Karpas-422 (cell line): Measurements from ENCODE around the gene RAPGEF5. TPM values are rescaled to one million over a fixed set of nuclear protein-coding genes. Genes with fewer than 3 reads are reported as not detected.

Experiments
- DNase-seq: peaks from one replicate; pipeline ENCODE4 v3.0.0-alpha.2; 2015
- H2AFZ ChIP-seq: fragments of 200-600 bp; sonication (generic); 2 replicates; pipeline ENCODE4 v1.6.1; 2014; ENCODE audit warnings: antibody characterized with exemption, low read length, mixed read lengths
- H3K27ac ChIP-seq: fragments of 200-600 bp; sonication (generic); 2 replicates; pipeline ENCODE4 v1.5.1; 2014; ENCODE audit warnings: mild to moderate bottlenecking, low read length, moderate library complexity
- H3K27me3 ChIP-seq: fragments of 200-600 bp; sonication (generic); 2 replicates; pipeline ENCODE4 v1.6.1; 2014; ENCODE audit warnings: low read length, mixed read lengths
- H3K36me3 ChIP-seq: fragments of 200-600 bp; sonication (generic); 2 replicates; pipeline ENCODE4 v1.6.1; 2014; ENCODE audit warnings: low read length, mixed read lengths; ENCODE audit not compliant: insufficient read depth
- H3K4me1 ChIP-seq: fragments of 200-600 bp; sonication (generic); 2 replicates; pipeline ENCODE4 v1.6.1; 2014; ENCODE audit warnings: mild to moderate bottlenecking, low read length, mixed read lengths
- H3K4me2 ChIP-seq: fragments of 200-600 bp; sonication (generic); 2 replicates; pipeline ENCODE4 v1.6.1; 2014; ENCODE audit warnings: low read length, low read depth, mild to moderate bottlenecking; ENCODE audit not compliant: poor library complexity, severe bottlenecking
- H3K4me3 ChIP-seq: fragments of 200-600 bp; sonication (generic); 2 replicates; pipeline ENCODE4 v1.5.1; 2014; ENCODE audit warnings: mild to moderate bottlenecking, antibody characterized with exemption, low read length, mixed read lengths
- H3K79me2 ChIP-seq: fragments of 200-600 bp; sonication (generic); 2 replicates; pipeline ENCODE4 v1.6.1; 2014; ENCODE audit warnings: mild to moderate bottlenecking, low read length, mixed read lengths
- H3K9ac ChIP-seq: fragments of 200-600 bp; sonication (generic); 2 replicates; pipeline ENCODE4 v1.6.0; 2014; ENCODE audit warnings: low read length
- H3K9me2 ChIP-seq: fragments of 200-600 bp; sonication (generic), shearing (Covaris generic); replicated peaks from 2 replicates; pipeline ENCODE4 v1.6.0; 2014; ENCODE audit warnings: mild to moderate bottlenecking, low read length, moderate library complexity; ENCODE audit not compliant: insufficient read depth
- H3K9me3 ChIP-seq: fragments of 300-700, 200-600 bp; sonication (generic); 2 replicates; pipeline ENCODE4 v1.6.1; 2014; ENCODE audit warnings: low read length, mixed read lengths
- H4K20me1 ChIP-seq: fragments of 200-600 bp; sonication (generic); 2 replicates; pipeline ENCODE4 v1.6.1; 2014; ENCODE audit warnings: mild to moderate bottlenecking, antibody characterized with exemption, low read length, low read depth; ENCODE audit not compliant: insufficient read depth
- total RNA-seq: library from RNA; depleted of rRNA; stranded (reverse); fragments of >200 nt; shearing (Covaris generic); gene quantifications from 2 replicates; pipeline ENCODE4 v1.2.3, GENCODE V29; 2014; ENCODE audit warnings: low replicate concordance

The RAPGEF5 gene
- total RNA-seq, 1 experiment from 2014 or later: 81.6 TPM

GRCh38 chr7:22278660-22279059 is 78.3 kb downstream of the RAPGEF5 start:
- no peak overlapping the region for H3K4me3 ChIP-seq
- peaks cover 88% of the 10 kb centered on the region for H3K79me2 ChIP-seq
- peaks cover 6% of the 10 kb centered on the region for H3K4me1 ChIP-seq
- H3K9me3 ChIP-seq: no peaks in the 10 kb centered on the region
- DNase-seq: no peak
- H3K27me3 ChIP-seq: no peaks in the 10 kb centered on the region
- no peak overlapping the region for H2AFZ ChIP-seq
- peaks cover 10% of the 10 kb centered on the region; the same call in 1 of the 2 replicates for H3K36me3 ChIP-seq
- H3K9me2 ChIP-seq: no peaks in the 10 kb centered on the region; the same call in 1 of the 2 replicates
- no peaks in the 10 kb centered on the region for H4K20me1 ChIP-seq
- no peak overlapping the region for H3K9ac ChIP-seq
- H3K27ac ChIP-seq: no peak overlapping the region
- no peak overlapping the region for H3K4me2 ChIP-seq

- Histone ChIP-seq H3K79me2 (peaks cover 79% of the 10 kb centered on the region), H3K9me2 (no peaks in the 10 kb centered on the region; the same call in 1 of the 2 replicates), H3K9ac (no peak overlapping the region), H3K27ac (no peak overlapping the region), H2AFZ (no peak overlapping the region), H4K20me1 (no peaks in the 10 kb centered on the region), H3K36me3 (peaks cover 10% of the 10 kb centered on the region; the same call in 1 of the 2 replicates), H3K4me2 (no peak overlapping the region), H3K9me3 (no peaks in the 10 kb centered on the region), H3K4me1 (no peaks in the 10 kb centered on the region), H3K4me3 (no peak overlapping the region), H3K27me3 (no peaks in the 10 kb centered on the region)
- DNase-seq: no peak
These were observed 79.6 kb downstream of the RAPGEF5 start for GRCh38 chr7:22277375-22277774.

DNA sequence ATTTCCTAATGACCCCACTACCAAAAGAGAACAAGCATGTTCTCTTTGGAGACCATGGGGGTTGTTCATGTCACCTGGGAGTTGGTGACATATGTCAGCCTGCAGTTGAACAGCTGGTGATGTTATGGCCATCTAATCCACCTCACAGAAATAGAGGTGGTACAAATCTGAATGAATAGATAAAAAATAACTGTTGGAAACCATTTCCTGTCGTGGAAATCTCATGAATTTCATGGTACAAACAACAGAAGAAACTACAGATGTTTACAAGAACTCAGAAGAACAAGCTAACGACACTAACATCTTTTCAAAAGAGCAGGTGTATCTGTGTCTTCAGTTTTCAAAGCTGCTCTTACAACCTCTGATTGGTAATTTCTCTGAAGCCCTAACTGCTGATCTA is 81.3 kb downstream of the RAPGEF5 start:
- Histone ChIP-seq H3K4me2 (no peak overlapping the region), H3K79me2 (peaks cover 71% of the 10 kb centered on the region), H3K4me3 (no peak overlapping the region), H2AFZ (no peak overlapping the region), H3K4me1 (no peaks in the 10 kb centered on the region), H3K27me3 (no peaks in the 10 kb centered on the region), H4K20me1 (no peaks in the 10 kb centered on the region), H3K36me3 (0 out of 2 replicates have a peak, but pooled peaks cover 10% of the 10 kb centered on the region), H3K9me2 (no peaks in the 10 kb centered on the region; the same call in 1 of the 2 replicates), H3K9me3 (no peaks in the 10 kb centered on the region), H3K9ac (no peak overlapping the region), H3K27ac (no peak overlapping the region)
- no peak for DNase-seq

DNA sequence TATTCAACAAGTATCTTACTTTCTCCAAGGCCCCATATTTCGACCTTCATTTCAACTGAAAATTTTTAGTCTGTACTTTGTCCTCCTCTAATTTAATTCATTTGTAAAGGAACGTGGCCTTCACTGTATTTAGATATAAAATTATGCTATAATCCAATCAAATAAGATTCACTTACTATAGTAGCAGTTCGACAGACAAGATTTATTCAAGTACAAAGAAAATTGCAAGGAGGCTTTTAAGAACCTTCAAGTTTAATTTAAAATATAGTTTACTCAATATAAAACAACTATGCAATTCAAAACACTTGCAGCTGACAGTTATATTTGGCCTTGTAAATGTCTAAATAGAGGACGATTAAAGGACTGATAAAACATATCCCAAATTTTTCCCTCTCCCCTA is 85.6 kb downstream of the RAPGEF5 start:
- Histone ChIP-seq H3K4me1 (peaks cover 7% of the 10 kb centered on the region; the same call in 1 of the 2 replicates), H3K9me2 (no peaks in the 10 kb centered on the region; the same call in 1 of the 2 replicates), H4K20me1 (no peaks in the 10 kb centered on the region), H3K9me3 (no peaks in the 10 kb centered on the region), H3K4me3 (no peak overlapping the region), H3K4me2 (no peak overlapping the region), H3K27me3 (no peaks in the 10 kb centered on the region), H3K27ac (no peak overlapping the region), H3K36me3 (peaks cover 17% of the 10 kb centered on the region; the same call in 1 of the 2 replicates), H3K9ac (no peak overlapping the region), H2AFZ (no peak overlapping the region), H3K79me2 (peaks cover 62% of the 10 kb centered on the region)
- DNase-seq: no peak

GRCh38 chr7:22270371-22270770 is 86.6 kb downstream of the RAPGEF5 start:
- Histone ChIP-seq H3K4me3 (no peak overlapping the region), H3K36me3 (peaks cover 21% of the 10 kb centered on the region), H3K9me2 (no peaks in the 10 kb centered on the region; the same call in 1 of the 2 replicates), H3K4me1 (peaks cover 7% of the 10 kb centered on the region; the same call in 1 of the 2 replicates), H3K9me3 (no peaks in the 10 kb centered on the region), H2AFZ (no peak overlapping the region), H4K20me1 (no peaks in the 10 kb centered on the region), H3K4me2 (no peak overlapping the region), H3K79me2 (peaks cover 57% of the 10 kb centered on the region), H3K9ac (no peak overlapping the region), H3K27ac (no peak overlapping the region), H3K27me3 (no peaks in the 10 kb centered on the region)
- no peak for DNase-seq

DNA sequence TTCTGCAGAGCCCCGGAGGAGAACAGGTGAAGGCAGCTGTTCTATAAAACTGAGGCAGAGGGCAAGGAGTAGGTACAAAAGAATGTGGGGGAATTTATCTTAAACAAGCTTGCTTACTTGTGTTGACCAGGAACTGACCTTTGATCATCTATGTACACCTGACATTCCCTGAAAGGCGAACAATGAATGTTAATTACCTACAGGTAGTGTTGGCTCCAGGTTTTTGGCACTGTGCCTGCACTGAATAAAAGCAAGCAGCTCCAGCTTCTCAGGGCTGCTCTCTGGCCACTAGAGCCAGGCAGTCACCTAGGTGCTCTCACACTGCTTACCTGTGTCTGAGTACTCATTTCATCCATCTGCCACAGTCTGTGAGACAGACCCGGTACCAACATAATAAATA is 87.0 kb downstream of the RAPGEF5 start:
- no peak overlapping the region for H3K27ac ChIP-seq
- peaks cover 52% of the 10 kb centered on the region for H3K79me2 ChIP-seq
- peaks cover 21% of the 10 kb centered on the region for H3K36me3 ChIP-seq
- H4K20me1 ChIP-seq: no peaks in the 10 kb centered on the region
- DNase-seq: no peak
- no peak overlapping the region for H3K9ac ChIP-seq
- H2AFZ ChIP-seq: no peak overlapping the region
- no peak overlapping the region for H3K4me3 ChIP-seq
- H3K9me3 ChIP-seq: no peaks in the 10 kb centered on the region
- no peaks in the 10 kb centered on the region; the same call in 1 of the 2 replicates for H3K9me2 ChIP-seq
- no peaks in the 10 kb centered on the region for H3K27me3 ChIP-seq
- H3K4me2 ChIP-seq: no peak overlapping the region
- H3K4me1 ChIP-seq: peaks cover 7% of the 10 kb centered on the region; the same call in 1 of the 2 replicates

- no peaks in the 10 kb centered on the region for H3K9me3 ChIP-seq
- H2AFZ ChIP-seq: no peak overlapping the region
- peaks cover 7% of the 10 kb centered on the region; the same call in 1 of the 2 replicates for H3K4me1 ChIP-seq
- H3K79me2 ChIP-seq: peaks cover 55% of the 10 kb centered on the region
- H3K27me3 ChIP-seq: no peaks in the 10 kb centered on the region
- no peak overlapping the region for H3K4me3 ChIP-seq
- peaks cover 19% of the 10 kb centered on the region for H3K36me3 ChIP-seq
- H3K4me2 ChIP-seq: no peak overlapping the region
- H4K20me1 ChIP-seq: no peaks in the 10 kb centered on the region
- H3K9me2 ChIP-seq: no peaks in the 10 kb centered on the region; the same call in 1 of the 2 replicates
- no peak for DNase-seq
- H3K27ac ChIP-seq: no peak overlapping the region
- no peak overlapping the region for H3K9ac ChIP-seq
These were observed 88.0 kb downstream of the RAPGEF5 start for GRCh38 chr7:22268884-22269421.

- H3K4me1 ChIP-seq: peaks cover 7% of the 10 kb centered on the region; the same call in 1 of the 2 replicates
- H3K9me2 ChIP-seq: no peaks in the 10 kb centered on the region
- no peaks in the 10 kb centered on the region for H4K20me1 ChIP-seq
- H3K36me3 ChIP-seq: peaks cover 19% of the 10 kb centered on the region
- H3K79me2 ChIP-seq: peaks cover 50% of the 10 kb centered on the region
- H3K4me3 ChIP-seq: no peak overlapping the region
- no peak overlapping the region for H3K4me2 ChIP-seq
- no peak overlapping the region for H3K9ac ChIP-seq
- no peak overlapping the region for H3K27ac ChIP-seq
- no peak overlapping the region for H2AFZ ChIP-seq
- DNase-seq: no peak
- H3K27me3 ChIP-seq: no peaks in the 10 kb centered on the region
- no peaks in the 10 kb centered on the region for H3K9me3 ChIP-seq
These were observed 88.9 kb downstream of the RAPGEF5 start for GRCh38 chr7:22267930-22268615.
